GM12892 (cell line): ENCODE results near the gene RGS14.

Experiments
- POLR2A ChIP-seq: IDR thresholded peaks from 2 replicates; pipeline ENCODE4 v1.6.1; 2011; ENCODE audit warnings: low read depth, low read length, control low read depth
- TAF1 ChIP-seq: IDR thresholded peaks from 2 replicates; pipeline ENCODE4 v1.6.1; 2011; ENCODE audit warnings: low read depth, mild to moderate bottlenecking, control low read depth, low read length, borderline replicate concordance

- TF ChIP-seq TAF1 (no peak), POLR2A (no peak)
These were observed 52.9 kb downstream of the RGS14 start for GRCh38 chr5:177410575-177410974.
